Activated CD4-positive, alpha-beta memory T cell treated with anti-CD3 and anti-CD28 coated beads for 36 hours (primary cell): ENCODE data around the gene B4GALNT1. TPM values are rescaled to one million over a fixed set of nuclear protein-coding genes. Genes with fewer than 3 reads are reported as not detected.

ENCODE experiments used
- CTCF ChIA-PET: fragments of 350-600 bp; sonication (Branson Sonifier 250); formaldehyde crosslinking; loops from one replicate; lab custom pipeline; 2021; ENCODE audit warnings: antibody characterized with exemption, inconsistent platforms; lab: Charles Lee
- POLR2A ChIA-PET: fragments of 350-600 bp; sonication (Branson Sonifier 250); formaldehyde crosslinking; loops from one replicate; lab custom pipeline; 2021; ENCODE audit warnings: antibody characterized with exemption; lab: Charles Lee
- DNase-seq: peaks from one replicate; pipeline ENCODE4 v3.0.0-alpha.2; 2020
- H3K27ac Mint-ChIP-seq: one replicate; pipeline ENCODE4 v1.8.0; 2021; ENCODE audit warnings: mixed read lengths
- H3K27me3 Mint-ChIP-seq: one replicate; pipeline ENCODE4 v1.8.0; 2021; ENCODE audit warnings: mixed read lengths
- H3K36me3 Mint-ChIP-seq: one replicate; pipeline ENCODE4 v1.8.0; 2021; ENCODE audit warnings: mixed read lengths
- H3K4me1 Mint-ChIP-seq: one replicate; pipeline ENCODE4 v1.8.0; 2021; ENCODE audit warnings: low read depth, mixed read lengths
- H3K4me3 Mint-ChIP-seq: one replicate; pipeline ENCODE4 v1.8.0; 2021; ENCODE audit warnings: mild to moderate bottlenecking, mixed read lengths
- H3K9me3 Mint-ChIP-seq: one replicate; pipeline ENCODE4 v1.8.0; 2021; ENCODE audit warnings: mixed read lengths
- intact Hi-C: fragments of 100-400 bp; cut with micrococcal nuclease; formaldehyde crosslinking; loops from one replicate; pipeline ENCODE4 v1.15.1; 2023
- total RNA-seq, 2 experiments: library from RNA; stranded (reverse); gene quantifications; one replicate each; pipeline ENCODE4 v1.2.3, GENCODE V29; 2021

Gene B4GALNT1
- total RNA-seq, 2 experiments from 2014 or later, result 1.7 to 2.1 TPM

GRCh38 chr12:57604454-57604991 is 28.5 kb downstream of the B4GALNT1 start, which contains the start of gene DTX3:
Gene DTX3, plus strand, starts transcription at chr12:57604824. Its CDS starts 1,694 bp downstream, at chr12:57606518.
- no peaks in the 10 kb centered on the region for H3K27me3 Mint-ChIP-seq
- peak within 1 kb of the TSS; percentile 68 for H3K27ac Mint-ChIP-seq
- ChIA-PET CTCF (interaction anchor here (1.5 to 3.6 kb wide), 2 partner anchors 21 kb away, joined by 4 to 26 read pairs; no protein-coding TSS in a partner anchor), POLR2A (interaction anchor here (0.9 to 1.3 kb wide), 2 partner anchors 11 to 147 kb away, joined by 3 read pairs; partner anchors contain the start of gene CDK4)
- intact Hi-C loops, result loop anchor here (2.0 kb wide), 1 partner anchor 14 kb away; the partner anchor contains the start of gene PIP4K2C
- H3K4me3 Mint-ChIP-seq, result peak within 1 kb of the TSS; percentile 74
- peak; percentile 64 for DNase-seq
- H3K9me3 Mint-ChIP-seq, result no peaks in the 10 kb centered on the region
- H3K4me1 Mint-ChIP-seq, result peaks cover 22% of the 10 kb centered on the region
- peaks cover 14% of the 10 kb centered on the region for H3K36me3 Mint-ChIP-seq

DNA sequence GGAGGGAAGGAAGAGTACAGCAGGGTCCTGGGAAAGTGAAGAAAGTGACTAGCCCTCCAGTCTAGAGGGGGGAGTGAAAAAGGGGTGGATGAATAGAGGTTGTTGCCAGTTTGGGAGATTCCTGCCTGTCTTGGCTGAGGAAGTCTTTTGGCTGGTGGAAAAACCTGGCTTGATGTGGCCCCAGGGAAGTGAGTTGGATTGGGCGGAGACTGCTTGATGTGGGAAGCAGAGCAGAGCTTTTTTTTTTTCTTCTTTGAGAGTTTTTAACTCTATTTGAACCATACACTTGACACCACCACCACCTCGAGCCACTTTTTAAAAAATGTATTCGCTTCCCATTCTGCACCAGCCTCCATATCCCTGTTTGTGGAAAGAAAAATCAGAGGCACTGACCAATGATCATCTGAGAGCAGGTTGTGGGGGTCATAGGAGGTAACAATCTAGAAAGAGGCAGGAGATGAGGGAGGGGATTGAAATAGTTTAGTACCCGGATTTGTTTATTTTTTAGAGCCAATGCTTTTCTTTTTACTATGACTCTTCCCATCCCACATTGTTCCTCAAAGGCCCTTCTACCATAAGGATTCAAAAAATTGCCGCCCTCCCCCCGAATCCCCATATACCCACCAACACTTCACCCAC is 29.1 kb downstream of the B4GALNT1 start:
- POLR2A ChIA-PET, result interaction anchor here (0.6 to 1.3 kb wide), 4 partner anchors 10 to 148 kb away, joined by 3 read pairs; partner anchors contain the start of gene CDK4

GRCh38 chr12:57603324-57603723 is 29.7 kb downstream of the B4GALNT1 start:
- DNase-seq, result no peak
- peak overlapping the region; percentile 74 for H3K4me3 Mint-ChIP-seq
- no peak overlapping the region for H3K27ac Mint-ChIP-seq
- intact Hi-C loops, result no loop called here
- no peaks in the 10 kb centered on the region for H3K9me3 Mint-ChIP-seq
- peaks cover 22% of the 10 kb centered on the region for H3K4me1 Mint-ChIP-seq
- no peaks in the 10 kb centered on the region for H3K27me3 Mint-ChIP-seq
- CTCF ChIA-PET, result interaction anchor here (1.5 kb wide), 1 partner anchor 20 kb away, joined by 4 read pairs; no protein-coding TSS in a partner anchor
- POLR2A ChIA-PET, result interaction anchor here (0.6 to 1.3 kb wide), 5 partner anchors 8 to 333 kb away, joined by 3 read pairs; partner anchors contain the start of gene ARHGEF25
- H3K36me3 Mint-ChIP-seq, result peaks cover 21% of the 10 kb centered on the region

More for the DNA sequence above, 29.1 kb downstream of the B4GALNT1 start:
- H3K36me3 Mint-ChIP-seq, result peaks cover 19% of the 10 kb centered on the region
- peaks cover 22% of the 10 kb centered on the region for H3K4me1 Mint-ChIP-seq
- intact Hi-C loops, result loop anchor here (2.0 kb wide), 1 partner anchor 13 kb away; the partner anchor contains the start of gene PIP4K2C
- H3K27me3 Mint-ChIP-seq, result no peaks in the 10 kb centered on the region
- H3K27ac Mint-ChIP-seq, result peak overlapping the region; percentile 49
- no peaks in the 10 kb centered on the region for H3K9me3 Mint-ChIP-seq
- CTCF ChIA-PET, result interaction anchor here (1.5 kb wide), 1 partner anchor 21 kb away, joined by 4 read pairs; no protein-coding TSS in a partner anchor
- H3K4me3 Mint-ChIP-seq, result peak overlapping the region; percentile 74
- DNase-seq, result no peak

- no peak overlapping the region for H3K27ac Mint-ChIP-seq
- H3K4me1 Mint-ChIP-seq, result peaks cover 22% of the 10 kb centered on the region
- POLR2A ChIA-PET, result interaction anchor here (0.7 to 0.9 kb wide), 2 partner anchors 9 to 332 kb away, joined by 3 read pairs; partner anchors contain the start of gene ARHGEF25
- intact Hi-C loops, result no loop called here
- DNase-seq, result no peak
- no peaks in the 10 kb centered on the region for H3K27me3 Mint-ChIP-seq
- no peaks in the 10 kb centered on the region for H3K9me3 Mint-ChIP-seq
- no peak overlapping the region for H3K4me3 Mint-ChIP-seq
- H3K36me3 Mint-ChIP-seq, result peaks cover 22% of the 10 kb centered on the region
- CTCF ChIA-PET, result no interaction called here
These were observed 30.5 kb downstream of the B4GALNT1 start for GRCh38 chr12:57602544-57602943.

- POLR2A ChIA-PET, result interaction anchor here (1.4 kb wide), 1 partner anchor 9 kb away, joined by 4 read pairs; the partner anchor contains the start of gene PIP4K2C
- H3K4me3 Mint-ChIP-seq, result no peak overlapping the region
- no peak overlapping the region for H3K27ac Mint-ChIP-seq
- H3K4me1 Mint-ChIP-seq, result peaks cover 18% of the 10 kb centered on the region
- peaks cover 27% of the 10 kb centered on the region for H3K36me3 Mint-ChIP-seq
- no peaks in the 10 kb centered on the region for H3K27me3 Mint-ChIP-seq
- intact Hi-C loops, result no loop called here
- no peak for DNase-seq
- H3K9me3 Mint-ChIP-seq, result no peaks in the 10 kb centered on the region
- CTCF ChIA-PET, result interaction anchor here (1.4 to 2.7 kb wide), 2 partner anchors 16 to 19 kb away, joined by 4 to 19 read pairs; no protein-coding TSS in a partner anchor
These were observed 32.6 kb downstream of the B4GALNT1 start for GRCh38 chr12:57600395-57600794.

DNA sequence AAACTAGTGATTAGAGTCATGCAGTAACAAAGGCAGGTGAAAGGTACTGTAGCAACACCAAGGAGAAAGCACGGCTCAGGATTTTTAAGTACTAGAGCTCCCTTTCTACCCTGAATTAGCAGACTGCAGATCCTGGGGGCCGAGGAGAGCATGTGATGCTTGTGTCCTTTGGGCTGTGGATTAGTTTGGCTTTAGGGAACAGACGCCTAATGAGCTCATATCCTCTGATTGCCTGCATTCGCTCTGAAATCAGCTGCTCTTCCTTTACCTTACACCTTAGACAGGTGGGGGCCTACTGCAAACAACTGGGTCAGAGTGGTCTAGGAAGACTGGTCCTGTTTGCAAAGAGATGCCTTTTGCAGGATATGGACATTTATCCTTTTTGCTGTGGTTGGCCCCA is 39.8 kb downstream of the B4GALNT1 start:
- H3K9me3 Mint-ChIP-seq, result no peaks in the 10 kb centered on the region
- no peak for DNase-seq
- H3K4me3 Mint-ChIP-seq, result no peak overlapping the region
- H3K36me3 Mint-ChIP-seq, result peaks cover 12% of the 10 kb centered on the region
- intact Hi-C loops, result no loop called here
- POLR2A ChIA-PET, result interaction anchor here (0.9 to 3.1 kb wide), 2 partner anchors 11 to 12 kb away, joined by 3 to 11 read pairs; no protein-coding TSS in a partner anchor
- H3K4me1 Mint-ChIP-seq, result peaks cover 21% of the 10 kb centered on the region
- H3K27me3 Mint-ChIP-seq, result no peaks in the 10 kb centered on the region
- no peak overlapping the region for H3K27ac Mint-ChIP-seq
- CTCF ChIA-PET, result interaction anchor here (0.6 to 3.7 kb wide), 7 partner anchors 11 to 66 kb away, joined by 3 to 44 read pairs (median 4); partner anchors contain the start of genes B4GALNT1 and DCTN2

- Mint-ChIP-seq H3K4me1 (peaks cover 21% of the 10 kb centered on the region), H3K9me3 (no peaks in the 10 kb centered on the region), H3K27me3 (no peaks in the 10 kb centered on the region), H3K4me3 (peak overlapping the region; percentile 84), H3K36me3 (peaks cover 10% of the 10 kb centered on the region), H3K27ac (no peak overlapping the region)
- intact Hi-C loops, result no loop called here
- ChIA-PET CTCF (interaction anchor here (0.6 to 3.7 kb wide), 6 partner anchors 10 to 66 kb away, joined by 3 to 44 read pairs (median 4); partner anchors contain the start of genes B4GALNT1 and DCTN2), POLR2A (interaction anchor here (3.1 kb wide), 1 partner anchor 13 kb away, joined by 11 read pairs; no protein-coding TSS in a partner anchor)
- no peak for DNase-seq
These were observed 40.3 kb downstream of the B4GALNT1 start for GRCh38 chr12:57592551-57593165.

DNA sequence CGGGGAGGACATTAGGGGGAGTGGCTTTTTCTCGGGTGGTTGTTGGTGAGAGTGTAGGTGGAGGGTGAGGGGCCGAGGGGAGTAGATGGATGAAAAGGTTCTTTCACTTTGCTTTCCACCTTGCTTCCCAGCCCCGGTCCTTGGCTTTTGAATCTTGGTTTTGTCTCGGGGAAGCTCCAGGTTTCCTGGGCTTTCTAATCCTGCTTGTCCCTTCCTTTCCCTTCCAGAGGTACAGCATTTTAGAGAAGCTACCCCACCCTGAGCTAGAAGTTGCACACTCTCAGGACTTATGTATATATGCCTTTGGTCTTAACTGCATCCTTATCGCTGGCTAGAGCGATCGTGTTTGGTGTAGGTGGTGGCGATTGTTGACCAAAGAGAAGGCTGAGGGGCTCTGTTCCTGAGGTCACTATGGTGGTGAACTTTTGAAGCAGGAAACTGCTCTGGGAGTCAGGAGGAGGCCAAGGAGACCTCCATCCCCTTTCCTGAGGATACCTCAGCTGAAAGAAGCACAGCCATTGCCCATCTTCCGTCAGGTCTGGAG is 41.1 kb downstream of the B4GALNT1 start:
- no peaks in the 10 kb centered on the region for H3K9me3 Mint-ChIP-seq
- POLR2A ChIA-PET, result interaction anchor here (1.0 to 3.1 kb wide), 4 partner anchors 8 to 69 kb away, joined by 3 to 11 read pairs (median 4); partner anchors contain the start of gene DCTN2

GRCh38 chr12:57590864-57591781 is 41.9 kb downstream of the B4GALNT1 start, which contains the start of gene PIP4K2C:
Gene PIP4K2C, plus strand, starts transcription at chr12:57591192. Its CDS starts 98 bp downstream, at chr12:57591290.
- Mint-ChIP-seq H3K4me1 (peaks cover 21% of the 10 kb centered on the region), H3K27ac (peak within 1 kb of the TSS; percentile 70), H3K36me3 (peaks cover 5% of the 10 kb centered on the region), H3K4me3 (peak within 1 kb of the TSS; percentile 84), H3K27me3 (no peaks in the 10 kb centered on the region), H3K9me3 (no peaks in the 10 kb centered on the region)
- POLR2A ChIA-PET, result interaction anchor here (0.6 to 3.1 kb wide), 7 partner anchors 9 to 103 kb away, joined by 3 to 11 read pairs (median 3); partner anchors contain the start of genes DCTN2 and OS9
- intact Hi-C loops, result loop anchor here (1.0 to 2.0 kb wide), 4 partner anchors 14 to 153 kb away; partner anchors contain the start of genes DCTN2 and DTX3
- CTCF ChIA-PET, result interaction anchor here (0.6 to 3.7 kb wide), 9 partner anchors 9 to 173 kb away, joined by 3 to 44 read pairs (median 3); partner anchors contain the start of genes ARHGEF25 and B4GALNT1
- peak; percentile 89 for DNase-seq

More for the DNA sequence above, 41.1 kb downstream of the B4GALNT1 start:
- Mint-ChIP-seq H3K27me3 (no peaks in the 10 kb centered on the region), H3K27ac (peak overlapping the region; percentile 70), H3K4me1 (peaks cover 21% of the 10 kb centered on the region), H3K36me3 (peaks cover 7% of the 10 kb centered on the region), H3K4me3 (peak overlapping the region; percentile 84)
- DNase-seq, result no peak
- intact Hi-C loops, result loop anchor here (1.0 to 2.0 kb wide), 4 partner anchors 13 to 152 kb away; partner anchors contain the start of genes DCTN2 and DTX3
- CTCF ChIA-PET, result interaction anchor here (0.9 to 3.7 kb wide), 8 partner anchors 10 to 45 kb away, joined by 3 to 44 read pairs (median 3); partner anchors contain the start of genes ARHGEF25, B4GALNT1 and DCTN2

DNA sequence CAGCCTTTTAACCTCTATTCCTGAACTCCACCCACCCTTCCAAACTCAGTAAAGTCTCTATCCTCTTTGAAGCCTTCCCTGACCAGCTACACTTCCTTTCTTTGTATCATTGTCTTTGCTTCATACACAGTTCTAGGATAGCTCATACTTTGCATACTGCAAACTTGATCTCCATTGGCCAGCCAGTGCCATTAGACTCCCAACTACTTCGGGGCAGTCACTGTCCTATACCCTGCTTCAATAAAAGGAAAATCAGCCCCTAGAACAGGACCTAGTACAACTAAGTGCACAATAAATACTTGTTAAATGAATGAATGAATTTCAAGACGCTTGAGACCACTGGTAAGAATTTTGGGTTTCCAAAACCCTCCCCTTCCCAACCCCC is 42.5 kb downstream of the B4GALNT1 start:
- no peak for DNase-seq
- Mint-ChIP-seq H3K9me3 (no peaks in the 10 kb centered on the region), H3K27me3 (no peaks in the 10 kb centered on the region), H3K27ac (peak overlapping the region; percentile 38), H3K36me3 (peaks cover 5% of the 10 kb centered on the region), H3K4me3 (peak overlapping the region; percentile 84), H3K4me1 (peaks cover 21% of the 10 kb centered on the region)
- intact Hi-C loops, result loop anchor here (2.0 kb wide), 3 partner anchors 14 to 44 kb away; partner anchors contain the start of genes DCTN2 and DTX3
- CTCF ChIA-PET, result interaction anchor here (1.0 kb wide), 2 partner anchors 37 to 43 kb away, joined by 4 read pairs; partner anchors contain the start of gene B4GALNT1
- POLR2A ChIA-PET, result interaction anchor here (0.6 to 3.1 kb wide), 5 partner anchors 10 to 103 kb away, joined by 3 to 11 read pairs (median 3); partner anchors contain the start of gene OS9
